GM19455 (cell line): Measurements from ENCODE around the gene SCN10A.

Experiments used
- ATAC-seq: cut with Tn5 transposase; IDR thresholded peaks from one replicate; pipeline ENCODE4 v1.9.1; 2021; ENCODE audit not compliant: unreplicated experiment

SCN10A gene

GRCh38 chr3:38816026-38816425, at the start of gene SCN10A:
SCN10A (minus strand) TSS chr3:38816217; CDS start chr3:38794010, 22,207 bp downstream.
- no peak for ATAC-seq

GRCh38 chr3:38853011-38853410, 37.0 kb upstream of the SCN10A start:
- no peak for ATAC-seq

GRCh38 chr3:38843898-38844297, 27.9 kb upstream of the SCN10A start:
- no peak for ATAC-seq

- ATAC-seq = no peak
Measured at GRCh38 chr3:38842266-38842965, 26.4 kb upstream of the SCN10A start.

- no peak for ATAC-seq
Measured at GRCh38 chr3:38840987-38841386, 25.0 kb upstream of the SCN10A start.

GRCh38 chr3:38837358-38837757, 21.3 kb upstream of the SCN10A start:
- no peak for ATAC-seq

GRCh38 chr3:38836561-38836960, 20.5 kb upstream of the SCN10A start:
- ATAC-seq = no peak

- ATAC-seq = no peak
Measured at GRCh38 chr3:38835939-38836338, 19.9 kb upstream of the SCN10A start.

GRCh38 chr3:38834717-38835116, 18.7 kb upstream of the SCN10A start:
- no peak for ATAC-seq

GRCh38 chr3:38834110-38834509, 18.1 kb upstream of the SCN10A start:
- no peak for ATAC-seq

- no peak for ATAC-seq
Measured at GRCh38 chr3:38829404-38829803, 13.4 kb upstream of the SCN10A start.

- ATAC-seq = no peak
Measured at GRCh38 chr3:38828681-38829080, 12.7 kb upstream of the SCN10A start.

- no peak for ATAC-seq
Measured at GRCh38 chr3:38827791-38828190, 11.8 kb upstream of the SCN10A start.

GRCh38 chr3:38826001-38826400, 10.0 kb upstream of the SCN10A start:
- ATAC-seq = no peak

GRCh38 chr3:38824349-38824748, 8.3 kb upstream of the SCN10A start:
- ATAC-seq = no peak

- no peak for ATAC-seq
Measured at GRCh38 chr3:38823722-38824121, 7.7 kb upstream of the SCN10A start.

GRCh38 chr3:38823186-38823585, 7.2 kb upstream of the SCN10A start:
- no peak for ATAC-seq

- no peak for ATAC-seq
Measured at GRCh38 chr3:38811822-38812221, 4.2 kb downstream of the SCN10A start.

- ATAC-seq = no peak
Measured at GRCh38 chr3:38805765-38806386, 10.1 kb downstream of the SCN10A start.

- ATAC-seq = no peak
Measured at GRCh38 chr3:38805004-38805403, 11.0 kb downstream of the SCN10A start.

- ATAC-seq = no peak
Measured at GRCh38 chr3:38800511-38800910, 15.5 kb downstream of the SCN10A start.

GRCh38 chr3:38793721-38794120, 22.3 kb downstream of the SCN10A start:
- no peak for ATAC-seq

- ATAC-seq = no peak
Measured at GRCh38 chr3:38792983-38793382, 23.0 kb downstream of the SCN10A start.
